Neutrophil (primary cell): ENCODE measurements around the gene AMD1.

Experiments used
- H3K27ac ChIP-seq: fragments of 200-600 bp; sonication (generic); 2 replicates; pipeline ENCODE4 v1.5.1; 2016; ENCODE audit warnings: mild to moderate bottlenecking, moderate library complexity
- H3K27me3 ChIP-seq: fragments of 200-600 bp; sonication (generic); 2 replicates; pipeline ENCODE4 v1.6.0; 2016; ENCODE audit warnings: mild to moderate bottlenecking
- H3K36me3 ChIP-seq: fragments of 200-600 bp; sonication (generic); 2 replicates; pipeline ENCODE4 v1.5.1; 2017
- H3K4me1 ChIP-seq, 2 experiments: fragments of 200-600 bp in 1 of 2; sonication (generic) in 1 of 2; 1 replicate in 1 of 2; 2 replicates in 1 of 2; pipeline versions ENCODE4 v1.5.1 to v1.6.1; 2013 to 2016; ENCODE audit warnings: low read depth in 1 of 2, low read length in 1 of 2, mild to moderate bottlenecking in 1 of 2, moderate library complexity in 1 of 2; ENCODE audit not compliant: control insufficient read depth in 1 of 2, insufficient read depth in 1 of 2
- H3K4me3 ChIP-seq, 2 experiments: fragments of 200-600 bp in 1 of 2; sonication (generic) in 1 of 2; 1 replicate in 1 of 2; 2 replicates in 1 of 2; pipeline ENCODE4 v1.5.1; 2013 to 2016; ENCODE audit warnings: low read depth in 1 of 2, low read length in 1 of 2, mild to moderate bottlenecking in 1 of 2, moderate library complexity in 1 of 2
- H3K9me3 ChIP-seq: fragments of 200-600 bp; sonication (generic); 2 replicates; pipeline ENCODE4 v1.5.1; 2016
- CTCF ChIP-seq: fragments of 200-600 bp; sonication (generic); IDR thresholded peaks from 2 replicates; pipeline ENCODE4 v1.5.1; 2016; ENCODE audit warnings: antibody characterized with exemption

The AMD1 gene

GRCh38 chr6:110934381-110934898 is 59.9 kb downstream of the AMD1 start:
- no peak overlapping the region for H3K27ac ChIP-seq
- no peak for TF ChIP-seq CTCF

GRCh38 chr6:110935171-110935570 is 60.6 kb downstream of the AMD1 start:
- no peaks in the 10 kb centered on the region for H3K27me3 ChIP-seq
- peaks cover 3 to 4% of the 10 kb centered on the region in 2 experiments for H3K4me1 ChIP-seq
- no peaks in the 10 kb centered on the region for H3K9me3 ChIP-seq
- H3K4me3 ChIP-seq: no peak overlapping the region
- H3K36me3 ChIP-seq: no peaks in the 10 kb centered on the region
- no peak for TF ChIP-seq CTCF
- H3K27ac ChIP-seq: no peak overlapping the region

More at GRCh38 chr6:110934381-110934898, 59.9 kb downstream of the AMD1 start:
- Histone ChIP-seq H3K27me3 (no peaks in the 10 kb centered on the region), H3K36me3 (no peaks in the 10 kb centered on the region), H3K4me3 (no peak overlapping the region), H3K4me1 (peaks cover 11% of the 10 kb centered on the region in 2 experiments), H3K9me3 (no peaks in the 10 kb centered on the region)

GRCh38 chr6:110938171-110938570 is 63.6 kb downstream of the AMD1 start:
- Histone ChIP-seq H3K4me1 (no peaks in the 10 kb centered on the region), H3K36me3 (no peaks in the 10 kb centered on the region), H3K27ac (no peak overlapping the region), H3K27me3 (no peaks in the 10 kb centered on the region), H3K4me3 (no peak overlapping the region), H3K9me3 (no peaks in the 10 kb centered on the region)
- no peak for TF ChIP-seq CTCF

GRCh38 chr6:110939429-110940200 is 65.0 kb downstream of the AMD1 start:
- H3K4me1 ChIP-seq: no peaks in the 10 kb centered on the region
- TF ChIP-seq CTCF: no peak
- H3K36me3 ChIP-seq: no peaks in the 10 kb centered on the region
- no peak overlapping the region for H3K27ac ChIP-seq
- no peak overlapping the region for H3K4me3 ChIP-seq
- H3K9me3 ChIP-seq: no peaks in the 10 kb centered on the region
- H3K27me3 ChIP-seq: no peaks in the 10 kb centered on the region

- TF ChIP-seq CTCF: no peak
- no peak overlapping the region for H3K4me3 ChIP-seq
- no peaks in the 10 kb centered on the region for H3K27me3 ChIP-seq
- H3K27ac ChIP-seq: no peak overlapping the region
- no peaks in the 10 kb centered on the region for H3K36me3 ChIP-seq
- H3K4me1 ChIP-seq: no peaks in the 10 kb centered on the region
- no peaks in the 10 kb centered on the region for H3K9me3 ChIP-seq
Measured at GRCh38 chr6:110944681-110945151, 70.1 kb downstream of the AMD1 start.
